Measurements from ENCODE around the gene TMEM192.

DNA sequence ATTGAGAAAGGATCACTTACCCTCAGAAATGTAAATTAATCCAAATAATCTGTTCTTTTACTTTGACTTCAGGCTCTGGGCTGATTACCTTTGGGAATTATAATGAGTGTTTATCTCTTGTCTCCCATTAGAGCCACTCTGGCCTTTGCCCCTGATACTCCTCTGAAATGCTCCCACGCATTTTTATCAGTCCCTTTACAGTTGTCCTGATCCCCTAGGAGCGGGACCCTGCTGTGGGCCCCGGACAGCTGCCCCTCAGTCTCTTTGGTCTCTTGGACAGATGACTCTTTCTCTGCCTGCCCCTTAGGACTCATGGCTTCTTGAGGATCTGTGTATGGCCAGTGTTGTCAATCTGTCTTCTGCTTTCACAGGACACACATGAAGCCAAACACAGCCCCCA is 60.0 kb downstream of the TMEM192 start:
- TF ChIP-seq, protein P1, sequence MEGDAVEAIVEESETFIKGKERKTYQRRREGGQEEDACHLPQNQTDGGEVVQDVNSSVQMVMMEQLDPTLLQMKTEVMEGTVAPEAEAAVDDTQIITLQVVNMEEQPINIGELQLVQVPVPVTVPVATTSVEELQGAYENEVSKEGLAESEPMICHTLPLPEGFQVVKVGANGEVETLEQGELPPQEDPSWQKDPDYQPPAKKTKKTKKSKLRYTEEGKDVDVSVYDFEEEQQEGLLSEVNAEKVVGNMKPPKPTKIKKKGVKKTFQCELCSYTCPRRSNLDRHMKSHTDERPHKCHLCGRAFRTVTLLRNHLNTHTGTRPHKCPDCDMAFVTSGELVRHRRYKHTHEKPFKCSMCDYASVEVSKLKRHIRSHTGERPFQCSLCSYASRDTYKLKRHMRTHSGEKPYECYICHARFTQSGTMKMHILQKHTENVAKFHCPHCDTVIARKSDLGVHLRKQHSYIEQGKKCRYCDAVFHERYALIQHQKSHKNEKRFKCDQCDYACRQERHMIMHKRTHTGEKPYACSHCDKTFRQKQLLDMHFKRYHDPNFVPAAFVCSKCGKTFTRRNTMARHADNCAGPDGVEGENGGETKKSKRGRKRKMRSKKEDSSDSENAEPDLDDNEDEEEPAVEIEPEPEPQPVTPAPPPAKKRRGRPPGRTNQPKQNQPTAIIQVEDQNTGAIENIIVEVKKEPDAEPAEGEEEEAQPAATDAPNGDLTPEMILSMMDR (IDR thresholded peaks at IDR 0.05; ENCODE audit: low read length) = no peak
- TF ChIP-seq EZH2phosphoT487 (IDR thresholded peaks at IDR 0.05; ENCODE audit: low read length) = no peak

Data from MM.1S (cell line).